HG03039 (cell line): ENCODE data around the gene TRNAU1AP.
A peak's percentile ranks its signal among the peaks of the same experiment; 100 is the strongest.
"Not testable (repeated sequence)": the region's sequence is repeated elsewhere in the genome, so short reads cannot be mapped to it uniquely, and the experiment has no call there.

Experiments used
- ATAC-seq: cut with Tn5 transposase; IDR thresholded peaks from one replicate; pipeline ENCODE4 v1.9.1; 2021; ENCODE audit warnings: mild to moderate bottlenecking, moderate library complexity; ENCODE audit not compliant: unreplicated experiment

Gene TRNAU1AP

DNA sequence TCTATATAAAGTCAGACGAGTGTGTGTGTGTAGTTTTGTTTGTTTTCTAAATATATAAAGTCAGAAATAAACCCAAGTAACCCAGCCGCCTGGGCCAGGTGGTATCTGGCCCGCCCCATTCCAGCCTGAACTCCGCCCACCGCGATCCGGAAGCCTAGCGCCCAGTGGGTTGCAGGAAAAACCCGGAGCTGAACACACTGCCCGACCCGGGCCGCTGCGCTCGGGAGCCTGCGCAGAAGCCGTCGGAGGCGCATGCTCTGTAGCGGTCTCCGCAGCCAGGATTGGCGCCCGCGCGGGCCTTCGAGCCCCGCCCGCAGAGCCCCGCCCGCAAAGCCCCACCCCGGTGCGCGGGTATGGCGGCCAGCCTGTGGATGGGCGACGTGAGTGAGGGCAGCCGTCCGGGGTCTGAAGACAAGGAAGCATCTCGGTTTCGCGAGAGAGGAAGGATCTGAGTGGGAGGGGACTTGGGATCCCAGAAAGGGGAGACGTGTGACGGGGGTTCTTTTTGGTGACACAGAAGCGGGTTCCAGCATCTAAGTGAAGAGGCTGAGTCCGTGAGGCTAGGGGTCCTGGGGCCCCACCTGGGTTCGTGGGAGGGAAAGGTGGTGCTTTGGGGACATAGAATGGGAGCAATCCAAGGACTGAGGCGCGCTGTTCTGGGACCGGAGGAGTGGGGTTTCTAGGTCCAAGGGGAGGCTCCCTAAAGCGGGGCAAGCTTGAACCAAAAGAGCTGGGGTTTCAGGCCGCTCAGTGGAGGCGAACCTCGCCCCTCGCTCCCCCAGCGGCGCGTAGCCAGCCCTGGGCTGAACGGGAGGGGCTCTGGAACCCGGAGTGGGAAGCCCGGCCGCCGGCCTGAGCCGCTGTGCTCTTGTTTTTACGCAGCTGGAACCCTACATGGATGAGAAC lies at the start of gene TRNAU1AP:
Gene TRNAU1AP, plus strand, starts transcription at position 328 of the 906 bp plus-strand sequence. Its CDS starts 26 bp downstream, at position 354.
- peak; percentile 92 for ATAC-seq

DNA sequence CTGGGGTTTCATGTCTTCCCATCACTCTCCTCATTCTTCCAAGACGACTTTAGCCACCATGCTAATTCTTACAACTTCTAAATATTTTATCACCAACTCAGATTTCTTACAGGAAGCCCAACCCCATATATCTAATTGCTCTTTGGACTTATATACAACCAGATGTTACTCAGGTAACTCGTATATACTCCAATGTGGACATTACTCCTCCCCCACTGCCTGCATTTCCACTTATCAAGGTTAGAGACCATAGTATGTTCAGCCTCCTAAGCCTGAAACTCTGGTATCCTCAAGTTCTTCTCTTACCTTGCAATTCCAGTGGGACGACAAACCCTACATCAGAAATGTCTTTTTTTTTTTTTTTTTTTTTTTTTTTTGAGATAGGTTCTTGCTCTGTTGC lies 49.8 kb upstream of the TRNAU1AP start:
- no peak for ATAC-seq

DNA sequence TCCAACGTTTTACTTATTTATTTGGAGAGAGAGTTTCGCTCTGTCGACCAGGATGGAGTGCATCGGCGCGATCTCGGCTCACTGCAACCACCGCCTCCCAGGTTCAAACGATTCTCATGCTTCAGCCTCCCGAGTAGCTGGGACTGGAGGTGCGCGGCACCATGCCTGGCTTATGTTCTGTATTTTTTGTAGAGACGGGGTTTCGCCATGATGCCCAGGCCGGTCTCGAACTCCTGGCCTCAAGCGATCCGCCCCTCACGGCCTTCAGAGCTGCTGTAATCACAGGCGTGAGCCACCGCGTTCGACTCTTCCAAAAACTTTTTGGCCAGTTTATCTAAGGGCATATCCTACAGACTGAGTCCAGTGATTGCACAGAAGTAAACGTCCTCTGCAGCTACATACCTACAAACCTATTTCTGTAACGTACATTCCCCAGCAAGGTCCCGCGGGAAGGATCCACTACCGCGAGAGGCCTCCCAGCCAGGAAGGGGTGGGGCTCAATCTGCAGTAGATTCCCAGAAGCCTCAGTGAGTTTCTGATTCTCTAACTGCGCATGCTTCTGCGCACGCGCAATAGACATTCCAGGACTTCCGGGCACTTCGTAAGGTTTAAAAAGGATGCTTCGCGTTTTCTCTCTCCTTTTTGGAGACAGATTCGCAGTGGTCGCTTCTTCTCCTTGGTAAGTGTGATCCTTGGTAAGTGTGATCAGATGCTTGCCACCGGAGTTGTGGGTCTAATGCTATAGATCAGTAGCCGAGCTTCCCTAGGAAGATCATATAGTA lies 47.3 kb upstream of the TRNAU1AP start, which contains the start of gene RCC1:
Gene RCC1, plus strand, starts transcription at position 638 of the 782 bp plus-strand sequence. CDS start 23,824 bp downstream, outside the sequence.
- peak; percentile 64 for ATAC-seq

DNA sequence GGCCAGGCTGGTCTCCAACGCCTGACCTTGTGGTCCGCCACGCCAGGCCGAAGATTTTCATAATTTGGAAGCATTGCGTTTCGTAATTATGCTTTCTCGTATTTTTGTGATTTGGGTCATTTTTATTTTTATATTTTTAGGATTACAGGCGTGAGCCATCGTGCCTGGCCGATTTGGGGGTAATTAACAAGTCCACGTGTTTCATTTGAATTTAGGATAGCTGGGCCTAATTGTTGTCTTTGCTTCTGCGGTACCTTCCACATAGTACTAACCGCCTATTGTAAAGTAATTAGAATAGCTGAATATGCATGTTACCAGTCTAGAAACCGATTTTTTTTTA lies 46.0 kb upstream of the TRNAU1AP start:
- no peak for ATAC-seq

DNA sequence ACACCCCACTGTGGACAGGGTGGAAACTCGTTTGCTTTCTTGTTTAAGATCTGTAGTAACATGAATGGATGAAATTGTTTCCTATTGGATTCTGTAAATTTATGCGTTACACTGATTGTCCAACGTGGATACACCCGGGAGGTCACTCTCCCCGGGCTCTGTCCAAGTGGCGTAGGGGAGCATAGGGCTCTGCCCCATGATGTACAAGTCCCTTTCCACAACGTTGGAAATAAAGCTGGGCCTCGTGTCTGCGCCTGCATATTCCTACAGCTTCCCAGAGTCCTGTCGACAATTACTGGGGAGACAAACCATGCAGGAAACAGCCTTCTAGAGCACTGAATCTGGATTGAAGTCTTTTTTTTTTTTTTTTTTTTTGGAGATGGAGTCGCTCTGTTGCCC lies 45.6 kb upstream of the TRNAU1AP start:
- no peak for ATAC-seq

DNA sequence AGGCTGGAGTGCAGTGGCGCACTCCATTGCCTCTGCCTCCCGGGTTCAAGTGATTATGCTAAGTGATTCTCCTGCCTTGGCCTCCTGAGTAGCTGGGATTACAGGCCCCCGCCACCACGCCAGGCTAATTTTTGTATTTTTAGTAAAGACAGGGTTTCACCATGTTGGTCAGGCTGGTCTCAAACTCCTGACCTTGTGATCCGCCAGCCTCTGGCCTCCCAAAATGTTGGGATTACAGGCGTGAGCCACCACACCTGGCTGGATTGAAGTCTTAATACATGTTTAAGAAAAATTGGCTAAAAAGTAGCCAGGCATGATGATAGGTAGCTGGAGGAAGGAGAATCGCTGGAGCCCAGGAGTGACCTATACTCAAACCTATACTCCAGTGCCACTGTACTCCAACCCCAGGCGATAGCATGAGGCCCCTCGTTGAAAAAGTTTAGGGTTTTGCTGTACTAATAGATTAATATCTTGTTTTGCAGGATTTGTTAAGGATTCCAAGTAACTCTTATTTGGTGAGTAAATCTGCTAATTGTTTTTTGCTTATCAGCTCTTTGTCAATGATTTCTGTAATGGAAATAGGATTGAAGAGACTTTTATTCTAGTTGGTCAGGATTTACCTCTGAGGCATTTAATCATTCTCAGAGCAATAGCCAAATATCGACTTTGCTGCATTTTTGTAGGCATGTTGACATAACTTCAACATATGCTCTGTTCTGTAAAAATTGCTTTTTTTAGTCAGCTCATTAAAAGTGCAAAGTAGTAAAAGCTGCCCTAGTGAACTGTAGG lies 45.0 kb upstream of the TRNAU1AP start:
- ATAC-seq, result no peak

DNA sequence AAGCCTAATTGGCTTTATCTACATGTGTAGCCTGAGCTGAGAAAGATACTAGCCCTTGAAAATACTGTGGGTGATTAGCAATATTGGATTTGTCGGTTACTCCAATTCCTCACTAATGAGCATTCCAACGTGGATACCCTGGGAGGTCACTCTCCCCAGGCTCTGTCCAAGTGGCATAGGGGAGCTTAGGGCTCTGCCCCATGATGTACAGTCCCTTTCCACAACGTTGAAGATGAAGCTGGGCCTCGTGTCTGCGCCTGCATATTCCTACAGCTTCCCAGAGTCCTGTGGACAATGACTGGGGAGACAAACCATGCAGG lies 44.5 kb upstream of the TRNAU1AP start:
- no peak for ATAC-seq

DNA sequence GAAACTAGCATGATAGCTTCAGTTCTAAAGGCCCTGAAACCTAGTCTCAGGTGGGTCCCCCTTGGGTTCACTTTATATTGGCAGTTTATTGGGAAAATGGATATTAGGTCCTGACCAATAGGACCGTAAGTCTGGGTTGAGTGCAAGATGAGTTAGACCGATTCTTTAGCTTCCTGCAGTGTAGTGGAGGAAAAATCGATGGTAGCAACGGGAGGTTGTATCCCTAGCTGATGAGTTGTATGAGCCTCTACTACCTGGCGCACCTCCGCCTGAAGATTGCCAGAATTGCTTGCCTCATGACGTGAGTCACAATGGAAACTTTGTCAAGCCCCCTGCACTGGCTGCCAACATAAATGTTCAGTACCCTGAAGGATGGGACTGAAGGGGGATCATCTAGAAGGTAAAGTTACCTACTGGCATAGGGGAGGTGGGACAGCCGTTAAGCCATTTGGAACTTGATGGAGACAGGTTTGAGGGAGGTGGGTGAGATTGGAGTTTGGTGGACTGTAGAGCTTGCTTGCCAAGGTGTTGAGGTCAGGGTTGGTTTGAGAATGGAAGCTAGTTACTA lies 43.1 kb upstream of the TRNAU1AP start:
- no peak for ATAC-seq

DNA sequence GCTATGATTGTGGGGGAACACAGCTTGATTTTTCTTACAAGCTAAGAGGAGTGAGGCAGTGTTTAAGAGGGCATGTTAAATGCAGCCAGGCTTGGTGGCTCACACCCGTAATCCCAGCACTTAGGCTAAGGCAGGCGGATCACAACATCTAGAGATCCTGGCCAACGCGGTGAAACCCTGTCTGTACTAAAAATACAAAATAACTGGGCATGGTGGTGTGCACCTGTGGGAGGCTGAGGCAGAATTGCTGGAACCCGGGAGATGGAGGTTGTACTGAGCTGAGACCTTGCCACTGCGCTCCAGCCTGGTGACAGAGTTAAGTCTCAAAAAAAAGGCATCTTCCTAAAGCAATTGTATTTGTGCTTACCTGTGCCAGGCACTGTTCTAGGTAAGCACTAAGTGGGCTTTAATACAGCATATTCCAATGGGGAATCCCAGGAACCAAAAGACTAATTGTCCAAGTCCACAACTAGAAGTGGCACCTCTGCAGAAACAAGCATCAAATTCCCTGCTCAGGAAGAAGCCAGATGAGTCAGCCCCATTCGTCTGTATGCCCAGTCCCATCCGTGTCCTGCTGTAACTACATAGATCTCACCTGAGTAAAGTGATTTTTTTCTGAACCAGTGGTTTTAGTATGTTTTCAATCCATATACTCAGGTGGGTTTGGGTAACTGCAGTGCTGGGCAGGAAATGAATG lies 42.5 kb upstream of the TRNAU1AP start:
- no peak for ATAC-seq

DNA sequence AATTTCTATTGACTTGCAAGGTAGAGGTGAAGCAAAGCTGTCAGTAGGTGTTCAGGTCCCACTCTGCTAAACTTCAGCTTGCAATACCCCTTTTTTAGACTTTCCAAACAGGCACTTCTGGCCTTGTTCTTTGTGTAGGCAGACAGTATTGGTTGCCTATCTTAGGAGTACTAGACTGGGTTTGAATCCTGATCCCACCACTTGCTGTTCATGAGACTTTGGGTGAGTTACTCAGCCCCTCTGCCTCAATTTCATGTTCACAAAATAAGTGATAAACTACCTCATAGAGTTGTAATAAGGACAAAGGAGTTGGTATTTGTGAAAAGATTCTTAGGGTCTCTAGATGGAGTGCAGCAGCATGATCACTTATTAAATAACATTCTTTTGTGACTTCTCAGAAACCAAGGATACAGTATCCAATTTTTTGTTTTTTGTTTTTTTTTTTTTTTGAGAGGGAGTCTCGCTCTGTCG lies 41.9 kb upstream of the TRNAU1AP start:
- ATAC-seq, result no peak

DNA sequence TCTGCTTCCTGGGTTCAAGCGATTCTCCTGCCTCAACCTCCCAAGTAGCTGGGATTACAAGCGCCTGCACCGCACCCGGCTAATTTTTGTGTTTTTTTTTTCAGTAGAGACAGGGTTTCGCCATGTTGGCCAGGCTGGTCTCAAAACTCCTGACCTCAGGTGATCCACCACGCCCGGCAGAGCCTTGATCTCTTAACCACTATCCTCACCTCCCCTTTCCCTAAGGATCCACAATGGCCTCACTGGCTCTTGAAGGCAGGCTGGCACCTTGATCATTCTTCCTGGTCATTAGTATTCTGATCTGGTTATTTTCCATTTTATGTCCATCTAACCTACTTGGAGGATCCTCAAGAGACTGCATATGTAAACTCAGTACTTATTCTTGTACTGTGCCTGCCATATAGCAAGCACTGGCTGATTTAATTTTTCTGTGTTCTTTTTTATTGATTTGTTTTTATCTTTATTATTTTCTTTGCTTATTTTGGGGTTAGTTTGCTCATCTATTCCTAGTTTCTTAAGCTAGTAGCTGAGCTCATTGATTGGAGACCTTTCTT lies 40.8 kb upstream of the TRNAU1AP start:
- ATAC-seq, result no peak

DNA sequence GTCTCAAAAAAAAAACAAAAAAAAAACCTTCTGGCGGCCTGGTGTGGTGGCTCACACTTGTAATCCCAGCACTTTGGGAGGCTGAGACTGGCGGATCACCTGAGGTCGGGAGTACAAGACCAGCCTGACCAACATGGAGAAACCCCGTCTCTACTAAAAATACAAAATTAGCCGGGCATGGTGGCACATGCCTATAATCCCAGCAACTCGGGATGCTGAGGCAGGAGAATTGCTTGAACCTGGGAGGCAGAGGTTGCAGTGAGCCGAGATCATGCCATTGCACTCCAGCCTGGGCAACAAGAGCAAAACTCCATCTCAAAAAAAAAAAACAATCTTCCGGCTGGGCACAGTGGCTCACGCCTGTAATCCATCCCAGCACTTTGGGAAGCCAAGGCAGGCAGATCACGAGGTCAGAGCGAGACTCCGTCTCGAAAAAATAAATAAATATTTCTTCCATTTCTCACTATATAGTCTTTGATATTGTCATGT lies 38.4 kb upstream of the TRNAU1AP start:
- not testable (repeated sequence) for ATAC-seq

DNA sequence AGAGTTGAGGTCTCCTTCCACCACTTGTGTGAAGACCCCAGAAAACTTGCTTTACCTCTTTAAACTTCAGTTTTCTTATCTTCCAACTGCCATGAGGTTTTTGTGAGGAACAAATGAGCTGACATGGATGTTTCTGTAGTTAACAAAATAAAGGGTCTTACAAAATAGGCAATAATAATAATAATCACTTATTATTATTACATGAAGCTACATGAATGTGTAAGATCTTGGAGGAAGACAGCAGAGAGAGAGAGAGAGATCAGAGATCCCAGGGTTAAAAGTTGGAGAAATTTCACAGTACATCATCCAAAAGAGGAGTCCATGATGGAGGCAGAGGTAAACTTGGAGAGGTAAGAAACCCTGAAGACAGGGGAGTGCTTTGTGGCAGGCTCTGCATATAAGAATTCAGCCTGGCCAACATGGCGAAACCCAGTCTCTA lies 36.3 kb upstream of the TRNAU1AP start:
- ATAC-seq, result no peak

DNA sequence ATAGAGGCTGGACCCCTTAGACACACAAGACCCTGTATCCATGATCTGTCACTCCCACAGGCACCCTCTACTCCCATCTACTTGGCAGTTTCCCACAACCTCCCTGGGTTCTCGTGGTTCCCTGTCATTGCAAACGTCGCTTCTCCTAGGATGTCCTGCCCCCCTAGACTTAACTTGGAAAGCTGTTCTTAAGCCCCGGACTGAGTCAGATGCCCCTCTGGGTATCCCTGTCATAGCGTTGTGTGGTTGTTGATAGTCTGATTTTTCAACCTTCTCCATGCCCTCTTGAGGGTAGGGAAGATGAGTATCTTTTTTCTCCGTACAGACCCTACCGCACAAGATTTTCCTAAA lies 35.3 kb upstream of the TRNAU1AP start:
- peak; percentile 1 for ATAC-seq

DNA sequence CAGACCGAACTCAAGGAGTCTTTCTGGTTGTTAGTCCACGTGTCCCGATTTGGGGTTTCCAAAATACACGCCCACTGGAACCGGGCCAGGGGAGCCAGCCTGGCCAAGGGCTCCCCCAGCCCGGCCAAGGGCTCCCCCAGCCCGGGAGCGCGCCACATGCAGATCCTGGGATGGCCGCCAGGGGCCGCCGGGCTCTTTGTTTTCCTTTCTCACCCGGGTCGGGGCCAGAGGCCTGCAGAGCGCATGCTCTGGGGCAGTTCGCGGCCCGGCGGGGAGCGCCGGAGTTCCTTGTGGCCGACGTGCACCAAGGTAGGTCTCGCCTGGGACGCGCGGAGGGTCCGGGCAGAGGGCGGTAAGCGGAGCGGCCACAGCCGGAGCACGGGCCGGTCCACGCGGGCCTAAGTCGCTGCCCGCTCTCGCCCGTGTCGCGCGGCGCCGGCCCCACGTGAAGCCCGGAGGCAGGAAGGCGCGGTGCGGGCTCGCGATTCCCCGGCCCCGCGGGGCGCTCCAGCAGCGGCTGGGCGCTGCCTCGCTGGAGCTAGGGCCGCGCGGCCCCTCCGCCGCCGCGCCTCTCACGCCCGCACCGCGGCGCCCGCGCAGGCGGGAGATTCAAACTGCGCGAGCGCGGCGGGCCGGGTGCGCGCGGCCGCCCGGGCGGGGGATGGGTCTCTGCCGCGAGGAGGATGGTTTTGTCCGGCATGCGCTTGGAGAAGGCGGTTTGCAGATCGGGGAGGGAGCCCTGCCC lies 34.7 kb upstream of the TRNAU1AP start:
- ATAC-seq, result peak; percentile 77

DNA sequence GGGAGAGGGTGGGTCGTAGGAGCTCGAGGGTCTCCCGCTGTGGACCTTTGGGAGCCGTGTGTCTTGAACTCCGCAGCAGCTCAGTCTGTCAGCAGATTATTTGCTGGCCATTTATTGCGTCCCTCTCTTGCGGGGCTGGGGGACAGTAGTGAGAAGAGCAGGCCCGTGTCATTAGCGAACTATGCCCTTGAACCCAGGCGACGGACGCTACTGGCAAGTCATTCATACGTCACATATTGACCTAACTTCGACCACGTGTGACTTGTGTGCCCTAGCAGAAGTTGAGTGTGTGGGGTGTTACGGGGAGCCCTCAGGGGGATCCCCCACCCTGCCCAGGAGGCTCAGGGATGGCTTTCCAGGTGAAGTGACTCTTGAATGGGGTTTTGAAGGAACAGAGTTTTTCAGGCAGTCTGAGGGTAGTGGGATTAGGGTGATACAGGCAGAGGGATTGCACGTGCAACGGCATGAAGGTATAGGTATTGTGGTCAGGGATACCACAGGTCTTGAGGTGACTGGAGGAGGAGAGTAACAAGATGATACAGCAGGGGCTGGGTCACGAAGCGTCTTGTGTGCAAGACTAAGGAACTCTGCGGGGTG lies 34.0 kb upstream of the TRNAU1AP start:
- ATAC-seq, result no peak

DNA sequence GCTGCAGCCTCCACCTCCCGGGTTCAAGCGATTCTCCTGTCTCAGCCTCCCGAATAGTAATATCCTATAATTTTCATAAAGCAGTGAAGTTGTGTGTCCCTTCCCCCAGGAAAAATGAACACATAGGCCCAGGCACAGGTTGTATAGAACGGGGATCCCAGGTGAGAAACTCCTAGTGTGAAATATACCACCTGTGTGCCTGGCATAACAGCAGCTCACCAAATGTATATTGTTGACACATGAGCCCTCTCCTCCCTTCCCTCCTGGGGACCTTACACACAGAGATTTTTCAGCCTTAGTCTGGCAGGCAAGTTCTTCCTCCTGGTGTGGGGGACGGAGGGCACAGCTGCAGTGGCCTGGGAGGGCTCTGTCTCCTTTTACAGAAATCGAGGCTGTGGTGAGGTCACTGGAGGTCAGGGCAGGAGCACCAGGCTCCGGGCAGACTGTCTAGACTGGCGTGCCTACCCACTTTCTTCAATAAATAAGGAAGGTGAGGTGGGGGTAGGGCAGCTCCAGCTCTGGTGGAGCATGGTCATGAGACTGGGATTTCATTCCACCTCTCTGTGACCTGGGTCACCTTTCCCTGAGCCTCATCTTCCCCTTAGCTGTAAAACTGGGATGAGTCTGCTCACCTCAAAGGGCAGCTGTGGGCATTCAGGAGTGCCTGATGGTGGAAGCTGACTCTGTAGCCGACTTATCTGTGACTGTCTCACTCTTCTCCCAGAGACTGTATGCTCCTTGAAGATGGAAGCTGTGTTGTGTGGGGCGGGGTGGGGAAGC lies 32.7 kb upstream of the TRNAU1AP start:
- no peak for ATAC-seq

DNA sequence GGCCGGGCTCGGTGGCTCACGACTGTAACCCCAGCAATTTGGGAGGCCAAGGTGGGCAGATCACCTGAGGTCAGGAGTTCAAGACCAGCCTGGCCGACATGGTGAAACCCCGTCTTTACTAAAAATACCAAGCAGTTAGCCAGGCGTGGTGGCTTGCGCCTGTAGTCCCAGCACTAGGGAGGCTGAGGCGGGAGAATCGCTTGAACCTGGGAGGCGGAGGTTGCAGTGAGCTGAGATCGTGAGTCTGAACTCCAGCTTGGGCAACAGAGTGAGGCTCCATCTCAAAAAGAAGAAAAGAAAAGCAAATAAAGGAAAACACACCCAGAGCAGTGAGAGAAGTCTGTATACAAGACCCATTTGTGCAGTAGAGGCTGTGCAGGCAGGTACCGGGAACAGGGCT lies 32.1 kb upstream of the TRNAU1AP start:
- not testable (repeated sequence) for ATAC-seq
